Liver (tissue), 3 donors: Measurements from ENCODE around the gene IQCE.

ENCODE experiments used
- CTCF ChIP-seq: fragments of 150-350 bp; IDR thresholded peaks from 2 replicates; pipeline ENCODE4 v1.5.1; 2017; ENCODE audit warnings: improper control_type of control experiment, low read depth, low read length; ENCODE audit not compliant: missing input control
- HNF4A ChIP-seq, 2 donors: conservative IDR thresholded peaks; 2 replicates each; pipeline ENCODE4 v1.6.1; 2016; ENCODE audit warnings: antibody characterized with exemption in 2 of 2, mild to moderate bottlenecking in 2 of 2
- HNF4G ChIP-seq: IDR thresholded peaks from 2 replicates; pipeline ENCODE4 v1.6.1; 2016; ENCODE audit warnings: antibody characterized with exemption
- JUND ChIP-seq, 2 donors: IDR thresholded peaks; 2 replicates each; pipeline ENCODE4 v1.6.1; 2016; ENCODE audit warnings: antibody characterized with exemption in 2 of 2
- REST ChIP-seq: IDR thresholded peaks from 2 replicates; pipeline ENCODE4 v1.6.1; 2016; ENCODE audit warnings: antibody characterized with exemption, mild to moderate bottlenecking
- TF ChIP-seq, protein P1 (sequence below): IDR thresholded peaks from 2 replicates; pipeline ENCODE4 v1.6.1; 2016; ENCODE audit warnings: antibody characterized with exemption
- donor health status: healthy.
- donor health status: healthy.

- TF ChIP-seq CTCF = no peak
- TF ChIP-seq, protein P1, sequence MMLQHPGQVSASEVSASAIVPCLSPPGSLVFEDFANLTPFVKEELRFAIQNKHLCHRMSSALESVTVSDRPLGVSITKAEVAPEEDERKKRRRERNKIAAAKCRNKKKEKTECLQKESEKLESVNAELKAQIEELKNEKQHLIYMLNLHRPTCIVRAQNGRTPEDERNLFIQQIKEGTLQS = no peak
- TF ChIP-seq HNF4G = no peak
- TF ChIP-seq HNF4A (conservative IDR thresholded peaks at IDR 0.05) = no peak
- TF ChIP-seq REST = no peak
- TF ChIP-seq JUND (IDR thresholded peaks at IDR 0.05) = no peak
Measured at GRCh38 chr7:2612445-2613097, 53.8 kb downstream of the IQCE start.
